Activated B cell treated with CpG ODN at 0.5 μM for 24 hours (primary cell): ENCODE measurements around the gene CARD11. TPM values are rescaled to one million over a fixed set of nuclear protein-coding genes. Genes with fewer than 3 reads are reported as not detected.

ENCODE experiments used
- ATAC-seq: fragments of 200-7000 bp; cut with Tn5 transposase; one replicate; pipeline ENCODE4 v1.10.0; 2021; ENCODE audit warnings: low read depth, mild to moderate bottlenecking, moderate library complexity
- CTCF ChIA-PET: fragments of 350-600 bp; sonication (Branson Sonifier 250); formaldehyde crosslinking; loops from one replicate; lab custom pipeline; 2021; ENCODE audit warnings: antibody characterized with exemption; lab: Charles Lee
- POLR2A ChIA-PET: fragments of 350-600 bp; sonication (Branson Sonifier 250); formaldehyde crosslinking; loops from one replicate; lab custom pipeline; 2021; ENCODE audit warnings: antibody characterized with exemption; lab: Charles Lee
- DNase-seq: peaks from one replicate; pipeline ENCODE4 v3.0.0; 2022
- H3K27ac Mint-ChIP-seq: one replicate; pipeline ENCODE4 v1.8.0; 2020; ENCODE audit warnings: mixed read lengths
- H3K27me3 Mint-ChIP-seq: one replicate; pipeline ENCODE4 v1.8.0; 2021; ENCODE audit warnings: mixed read lengths
- H3K36me3 Mint-ChIP-seq: one replicate; pipeline ENCODE4 v1.8.0; 2021; ENCODE audit warnings: low read depth, mixed read lengths
- H3K4me1 Mint-ChIP-seq: one replicate; pipeline ENCODE4 v1.8.0; 2021; ENCODE audit warnings: mixed read lengths
- H3K4me3 Mint-ChIP-seq: one replicate; pipeline ENCODE4 v1.8.0; 2020; ENCODE audit warnings: mild to moderate bottlenecking, mixed read lengths
- H3K9me3 Mint-ChIP-seq: one replicate; pipeline ENCODE4 v1.8.0; 2020; ENCODE audit warnings: mixed read lengths
- intact Hi-C: fragments of 100-400 bp; cut with micrococcal nuclease; formaldehyde crosslinking; loops from one replicate; pipeline ENCODE4 v1.15.1; 2024
- total RNA-seq: library from RNA; stranded (reverse); gene quantifications from 2 replicates; pipeline ENCODE4 v1.2.3, GENCODE V29; 2022
- TF ChIP-seq, protein P1 (sequence below): fragments of 200-600 bp; IDR thresholded peaks from one replicate; pipeline ENCODE4 v1.8.0; 2022; ENCODE audit warnings: antibody characterized with exemption, mild to moderate bottlenecking

The CARD11 gene
- total RNA-seq, 1 donor from 2014 or later, result 114 TPM

DNA sequence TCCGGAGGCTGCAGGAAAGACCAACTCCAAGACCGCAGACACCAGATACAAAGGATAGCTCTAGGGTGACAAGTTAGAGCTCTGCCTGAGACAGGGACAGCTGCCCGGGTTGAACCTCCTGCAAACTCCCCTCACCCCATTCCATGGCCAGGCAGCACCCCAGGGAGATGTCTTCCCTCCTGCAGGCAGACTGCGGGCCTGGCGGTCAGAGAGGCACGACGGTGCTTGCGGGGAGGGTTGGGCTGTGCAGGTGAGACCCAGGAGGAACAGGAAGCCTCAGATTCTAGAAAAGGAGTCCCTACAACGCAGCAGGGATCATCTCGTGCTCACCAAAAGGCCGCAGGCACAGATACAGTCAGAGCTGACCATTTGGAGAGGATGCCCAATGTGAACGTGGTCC is 34.6 kb downstream of the CARD11 start:
- TF ChIP-seq, protein P1, sequence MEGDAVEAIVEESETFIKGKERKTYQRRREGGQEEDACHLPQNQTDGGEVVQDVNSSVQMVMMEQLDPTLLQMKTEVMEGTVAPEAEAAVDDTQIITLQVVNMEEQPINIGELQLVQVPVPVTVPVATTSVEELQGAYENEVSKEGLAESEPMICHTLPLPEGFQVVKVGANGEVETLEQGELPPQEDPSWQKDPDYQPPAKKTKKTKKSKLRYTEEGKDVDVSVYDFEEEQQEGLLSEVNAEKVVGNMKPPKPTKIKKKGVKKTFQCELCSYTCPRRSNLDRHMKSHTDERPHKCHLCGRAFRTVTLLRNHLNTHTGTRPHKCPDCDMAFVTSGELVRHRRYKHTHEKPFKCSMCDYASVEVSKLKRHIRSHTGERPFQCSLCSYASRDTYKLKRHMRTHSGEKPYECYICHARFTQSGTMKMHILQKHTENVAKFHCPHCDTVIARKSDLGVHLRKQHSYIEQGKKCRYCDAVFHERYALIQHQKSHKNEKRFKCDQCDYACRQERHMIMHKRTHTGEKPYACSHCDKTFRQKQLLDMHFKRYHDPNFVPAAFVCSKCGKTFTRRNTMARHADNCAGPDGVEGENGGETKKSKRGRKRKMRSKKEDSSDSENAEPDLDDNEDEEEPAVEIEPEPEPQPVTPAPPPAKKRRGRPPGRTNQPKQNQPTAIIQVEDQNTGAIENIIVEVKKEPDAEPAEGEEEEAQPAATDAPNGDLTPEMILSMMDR, result no peak
- no peak overlapping the region for H3K4me3 Mint-ChIP-seq
- no peaks in the 10 kb centered on the region for H3K9me3 Mint-ChIP-seq
- ChIA-PET CTCF (no interaction called here), POLR2A (interaction anchor here (0.6 to 1.3 kb wide), 2 partner anchors 23 to 28 kb away, joined by 3 read pairs; no protein-coding TSS in a partner anchor)
- intact Hi-C loops, result no loop called here
- peaks cover 62% of the 10 kb centered on the region for H3K36me3 Mint-ChIP-seq
- peaks cover 61% of the 10 kb centered on the region for H3K4me1 Mint-ChIP-seq
- DNase-seq, result no peak
- ATAC-seq, result no peak
- H3K27me3 Mint-ChIP-seq, result no peaks in the 10 kb centered on the region
- H3K27ac Mint-ChIP-seq, result no peak overlapping the region

DNA sequence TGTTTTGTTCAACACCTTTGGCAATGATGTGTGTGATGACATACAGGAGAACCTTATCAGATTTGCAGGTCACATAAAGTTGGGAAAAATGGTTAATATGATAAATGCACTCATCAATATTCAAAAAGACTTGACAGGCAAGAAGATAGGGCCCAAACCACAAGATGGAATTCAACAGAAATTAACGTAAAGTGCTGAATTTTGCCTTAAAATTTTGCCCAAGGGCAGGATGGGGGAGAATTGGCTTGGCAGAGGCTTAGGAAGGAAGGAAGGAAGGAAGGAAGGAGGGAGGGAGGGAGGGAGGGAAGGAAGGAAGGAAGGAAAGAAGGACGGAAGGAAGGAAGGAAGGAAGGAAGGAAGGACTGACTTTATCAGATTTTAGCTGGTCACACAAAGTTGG is 35.3 kb downstream of the CARD11 start:
- Mint-ChIP-seq H3K27ac (peak overlapping the region; percentile 32), H3K36me3 (peaks cover 60% of the 10 kb centered on the region), H3K4me3 (no peak overlapping the region), H3K4me1 (peaks cover 61% of the 10 kb centered on the region), H3K9me3 (no peaks in the 10 kb centered on the region), H3K27me3 (no peaks in the 10 kb centered on the region)
- ChIA-PET POLR2A (interaction anchor here (0.6 to 1.3 kb wide), 2 partner anchors 22 to 29 kb away, joined by 3 read pairs; no protein-coding TSS in a partner anchor), CTCF (no interaction called here)
- ATAC-seq, result no peak
- intact Hi-C loops, result no loop called here
- TF ChIP-seq, protein P1, result no peak
- DNase-seq, result no peak

DNA sequence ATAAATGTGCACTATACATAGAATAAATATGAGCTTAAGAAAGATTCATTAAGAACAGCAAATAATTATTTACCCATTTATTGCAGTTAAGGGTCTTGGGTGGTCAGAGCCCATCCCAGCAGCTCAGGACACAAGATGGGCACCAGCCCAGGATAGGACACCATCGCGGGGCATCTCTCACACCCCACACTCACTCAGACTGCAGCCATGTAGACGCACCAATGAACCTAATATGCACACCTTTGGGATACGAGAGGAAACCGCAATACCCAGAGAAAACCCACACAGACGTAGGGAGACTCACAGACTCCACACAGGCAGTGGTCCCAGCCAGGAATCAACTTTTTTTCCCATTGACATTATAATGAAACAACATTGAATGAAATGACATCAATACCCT is 36.0 kb downstream of the CARD11 start:
- H3K36me3 Mint-ChIP-seq, result peaks cover 54% of the 10 kb centered on the region
- H3K27me3 Mint-ChIP-seq, result no peaks in the 10 kb centered on the region
- H3K4me1 Mint-ChIP-seq, result peaks cover 55% of the 10 kb centered on the region
- peak overlapping the region; percentile 32 for H3K27ac Mint-ChIP-seq
- intact Hi-C loops, result no loop called here
- no peak overlapping the region for H3K4me3 Mint-ChIP-seq
- POLR2A ChIA-PET, result no interaction called here
- CTCF ChIA-PET, result no interaction called here
- TF ChIP-seq, protein P1, result no peak
- H3K9me3 Mint-ChIP-seq, result no peaks in the 10 kb centered on the region
- ATAC-seq (no peak), DNase-seq (no peak)

DNA sequence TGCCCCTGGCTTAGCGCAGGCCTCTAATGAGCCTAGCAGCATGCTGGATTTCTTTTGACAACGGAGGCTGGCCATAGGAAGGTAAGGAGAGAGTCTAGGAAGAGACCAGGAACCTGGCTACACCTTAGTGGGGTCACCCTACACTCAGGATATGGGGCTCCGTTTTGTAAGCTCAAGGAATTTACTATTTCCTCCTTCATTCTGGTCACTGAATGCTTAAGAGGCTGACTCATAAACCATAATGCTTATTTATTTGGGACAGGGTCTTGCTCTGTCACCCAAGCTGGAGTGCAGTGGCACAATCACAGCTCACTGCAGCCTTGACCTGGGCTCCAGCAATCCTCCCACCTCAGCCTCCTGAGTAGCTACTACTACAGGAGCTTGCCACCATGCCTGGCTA is 38.4 kb downstream of the CARD11 start:
- CTCF ChIA-PET, result no interaction called here
- DNase-seq (no peak), ATAC-seq (no peak)
- intact Hi-C loops, result no loop called here
- Mint-ChIP-seq H3K9me3 (no peaks in the 10 kb centered on the region), H3K4me1 (peaks cover 34% of the 10 kb centered on the region), H3K4me3 (no peak overlapping the region), H3K36me3 (peaks cover 56% of the 10 kb centered on the region), H3K27me3 (no peaks in the 10 kb centered on the region), H3K27ac (no peak overlapping the region)
- TF ChIP-seq, protein P1, result no peak
- POLR2A ChIA-PET, result no interaction called here

DNA sequence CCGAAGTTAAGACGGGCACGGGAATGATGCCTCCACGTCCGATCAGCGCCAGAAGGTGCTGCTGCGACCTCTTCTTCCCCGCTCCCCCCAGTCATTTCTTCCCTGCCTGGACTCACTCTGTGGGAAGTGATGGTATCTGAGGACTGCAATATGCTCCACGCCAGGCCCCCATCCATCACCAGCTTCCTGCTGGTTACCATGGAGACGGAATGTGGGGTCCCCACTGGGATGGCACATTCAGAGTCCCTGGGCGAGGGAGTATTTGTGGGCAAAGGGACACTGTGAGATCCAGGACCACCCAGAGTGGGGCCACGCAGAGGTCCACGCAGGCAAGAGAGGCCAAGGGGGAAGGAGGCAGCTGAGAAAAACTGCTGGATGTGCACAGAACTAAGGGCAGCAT is 39.7 kb downstream of the CARD11 start:
- DNase-seq (no peak), ATAC-seq (no peak)
- Mint-ChIP-seq H3K4me1 (peaks cover 25% of the 10 kb centered on the region), H3K36me3 (peaks cover 63% of the 10 kb centered on the region), H3K27me3 (no peaks in the 10 kb centered on the region), H3K4me3 (no peak overlapping the region), H3K27ac (no peak overlapping the region), H3K9me3 (no peaks in the 10 kb centered on the region)
- intact Hi-C loops, result no loop called here
- CTCF ChIA-PET, result no interaction called here
- TF ChIP-seq, protein P1, result no peak
- POLR2A ChIA-PET, result no interaction called here
